Activated CD8-positive, alpha-beta memory T cell treated with anti-CD3 and anti-CD28 coated beads, Interleukin-2, amount 10 ng/mL, durations not matched to agents 7 days and 5 days (primary cell): ENCODE data around the gene INCA1. TPM values are rescaled to one million over a fixed set of nuclear protein-coding genes. Genes with fewer than 3 reads are reported as not detected.

Experiments used
- ATAC-seq: fragments of 150-1000 bp; cut with Tn5 transposase; one replicate; pipeline ENCODE4 v1.10.0; 2021; ENCODE audit warnings: moderate library complexity
- CTCF ChIA-PET: fragments of 350-600 bp; sonication (Branson Sonifier 250); formaldehyde crosslinking; loops from one replicate; lab custom pipeline; 2021; ENCODE audit warnings: antibody characterized with exemption; lab: Charles Lee
- DNase-seq: peaks from one replicate; pipeline ENCODE4 v3.0.0-alpha.2; 2020
- H3K27ac Mint-ChIP-seq: one replicate; pipeline ENCODE4 v1.8.0; 2021; ENCODE audit warnings: mild to moderate bottlenecking, mixed read lengths
- H3K27me3 Mint-ChIP-seq: one replicate; pipeline ENCODE4 v1.8.0; 2021; ENCODE audit warnings: mixed read lengths
- H3K36me3 Mint-ChIP-seq: one replicate; pipeline ENCODE4 v1.8.0; 2021; ENCODE audit warnings: mild to moderate bottlenecking, mixed read lengths
- H3K4me1 Mint-ChIP-seq: one replicate; pipeline ENCODE4 v1.8.0; 2021; ENCODE audit warnings: mixed read lengths
- H3K4me3 Mint-ChIP-seq: one replicate; pipeline ENCODE4 v1.8.0; 2021; ENCODE audit warnings: mild to moderate bottlenecking, moderate library complexity, mixed read lengths
- H3K9me3 Mint-ChIP-seq: one replicate; pipeline ENCODE4 v1.8.0; 2022; ENCODE audit warnings: low read depth, mixed read lengths
- total RNA-seq, 2 experiments: library from RNA; stranded (reverse); gene quantifications; one replicate each; pipeline ENCODE4 v1.2.3, GENCODE V29; 2021

The INCA1 gene
- total RNA-seq, 2 experiments from 2014 or later, result 0.20 to 0.23 TPM

DNA sequence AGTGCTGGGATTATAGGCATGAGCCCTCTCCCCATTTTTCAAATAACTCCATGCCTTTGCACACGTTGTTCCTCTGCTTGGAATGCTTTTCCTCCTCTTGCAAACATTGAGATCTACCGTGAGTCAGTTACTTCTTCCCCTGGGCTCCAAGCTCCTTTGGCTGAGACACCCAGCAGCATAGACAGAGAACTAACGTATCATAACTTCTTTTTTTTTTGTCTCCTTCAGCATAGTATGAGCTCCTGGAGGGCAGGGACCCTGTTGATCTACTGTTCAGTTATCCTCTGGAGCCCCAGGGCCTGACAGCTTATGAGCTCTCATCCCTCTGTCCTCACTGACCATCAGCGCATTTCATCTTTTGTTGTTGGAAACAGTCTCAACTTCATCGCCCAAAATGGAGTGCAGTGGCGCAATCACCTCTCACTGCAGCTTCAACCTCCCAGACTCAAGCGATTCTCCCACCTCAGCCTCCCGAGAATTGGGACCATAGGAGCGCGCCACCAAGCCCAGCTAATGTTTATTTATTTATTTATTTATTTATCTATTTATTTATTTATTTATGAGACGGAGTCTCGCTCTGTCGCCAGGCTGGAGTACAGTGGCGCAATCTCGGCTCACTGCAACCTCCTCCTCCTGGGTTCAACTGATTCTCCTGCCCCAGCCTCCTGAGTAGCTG is 31.9 kb downstream of the INCA1 start:
- Mint-ChIP-seq H3K4me1 (peaks cover 30% of the 10 kb centered on the region), H3K36me3 (peaks cover 31% of the 10 kb centered on the region), H3K27ac (no peak overlapping the region), H3K4me3 (peak overlapping the region; percentile 44), H3K9me3 (no peaks in the 10 kb centered on the region), H3K27me3 (no peaks in the 10 kb centered on the region)
- no peak for ATAC-seq
- DNase-seq, result no peak
- CTCF ChIA-PET, result interaction anchor here (1.3 to 4.7 kb wide), 3 partner anchors 13 to 56 kb away, joined by 3 to 34 read pairs (median 31); partner anchors contain the start of gene PFN1

- peaks cover 12% of the 10 kb centered on the region for H3K36me3 Mint-ChIP-seq
- no peak for DNase-seq
- no peak overlapping the region for H3K27ac Mint-ChIP-seq
- peaks cover 3% of the 10 kb centered on the region for H3K4me1 Mint-ChIP-seq
- no peak for ATAC-seq
- no peaks in the 10 kb centered on the region for H3K9me3 Mint-ChIP-seq
- no peaks in the 10 kb centered on the region for H3K27me3 Mint-ChIP-seq
- CTCF ChIA-PET, result no interaction called here
- no peak overlapping the region for H3K4me3 Mint-ChIP-seq
Observed at GRCh38 chr17:4960279-4960922, 36.9 kb downstream of the INCA1 start.

GRCh38 chr17:4959261-4959965 is 37.9 kb downstream of the INCA1 start:
- ATAC-seq (no peak), DNase-seq (no peak)
- Mint-ChIP-seq H3K4me3 (no peak overlapping the region), H3K36me3 (peaks cover 7% of the 10 kb centered on the region), H3K9me3 (no peaks in the 10 kb centered on the region), H3K27me3 (no peaks in the 10 kb centered on the region), H3K27ac (no peak overlapping the region), H3K4me1 (no peaks in the 10 kb centered on the region)
- CTCF ChIA-PET, result interaction anchor here (3.7 kb wide), 1 partner anchor 8 kb away, joined by 17 read pairs; the partner anchor contains the start of gene SPAG7

GRCh38 chr17:4958102-4958501 is 39.2 kb downstream of the INCA1 start:
- ATAC-seq (no peak), DNase-seq (no peak)
- H3K4me3 Mint-ChIP-seq, result no peak overlapping the region
- no peaks in the 10 kb centered on the region for H3K9me3 Mint-ChIP-seq
- H3K4me1 Mint-ChIP-seq, result no peaks in the 10 kb centered on the region
- H3K27me3 Mint-ChIP-seq, result no peaks in the 10 kb centered on the region
- CTCF ChIA-PET, result interaction anchor here (1.4 to 3.7 kb wide), 4 partner anchors 9 to 49 kb away, joined by 6 to 17 read pairs (median 12); partner anchors contain the start of genes RNF167, SLC25A11 and SPAG7
- H3K36me3 Mint-ChIP-seq, result peaks cover 7% of the 10 kb centered on the region
- H3K27ac Mint-ChIP-seq, result no peak overlapping the region

DNA sequence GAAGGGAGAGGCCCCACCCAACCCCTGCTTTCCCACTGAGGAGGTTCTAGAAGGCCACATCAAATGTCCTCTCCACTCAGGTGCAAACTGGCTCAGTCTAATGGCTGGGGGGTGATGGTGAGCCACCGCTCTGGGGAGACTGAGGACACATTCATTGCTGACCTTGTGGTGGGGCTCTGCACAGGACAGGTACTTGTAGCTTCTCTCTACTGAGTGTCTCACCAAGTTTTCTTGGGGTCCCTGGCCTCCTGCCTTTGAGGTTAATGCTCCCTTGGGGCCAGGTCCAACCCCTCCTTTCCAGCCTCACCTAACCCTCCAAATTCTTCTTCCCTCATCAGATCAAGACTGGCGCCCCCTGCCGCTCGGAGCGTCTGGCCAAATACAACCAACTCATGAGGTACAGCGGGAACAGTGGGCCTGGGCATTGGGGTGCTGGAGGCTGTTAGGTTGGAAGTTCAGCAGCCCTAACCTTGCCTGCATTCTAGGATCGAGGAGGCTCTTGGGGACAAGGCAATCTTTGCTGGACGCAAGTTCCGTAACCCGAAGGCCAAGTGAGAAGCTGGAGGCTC is 40.7 kb downstream of the INCA1 start:
- no peak for DNase-seq
- no peaks in the 10 kb centered on the region for H3K27me3 Mint-ChIP-seq
- peaks cover under 1% of the 10 kb centered on the region for H3K4me1 Mint-ChIP-seq
- CTCF ChIA-PET, result interaction anchor here (1.4 to 3.7 kb wide), 4 partner anchors 11 to 47 kb away, joined by 6 to 17 read pairs (median 12); partner anchors contain the start of genes RNF167, SLC25A11 and SPAG7
- H3K9me3 Mint-ChIP-seq, result no peaks in the 10 kb centered on the region
- ATAC-seq, result no peak
- no peak overlapping the region for H3K27ac Mint-ChIP-seq
- peaks cover 6% of the 10 kb centered on the region for H3K36me3 Mint-ChIP-seq
- H3K4me3 Mint-ChIP-seq, result no peak overlapping the region

GRCh38 chr17:4955091-4955490 is 42.2 kb downstream of the INCA1 start:
- CTCF ChIA-PET, result interaction anchor here (1.3 to 1.5 kb wide), 3 partner anchors 12 to 107 kb away, joined by 5 to 8 read pairs (median 7); partner anchors contain the start of gene SPAG7
- DNase-seq (no peak), ATAC-seq (no peak)
- Mint-ChIP-seq H3K27me3 (no peaks in the 10 kb centered on the region), H3K9me3 (no peaks in the 10 kb centered on the region), H3K4me3 (no peak overlapping the region), H3K4me1 (peaks cover 14% of the 10 kb centered on the region), H3K36me3 (peaks cover 2% of the 10 kb centered on the region), H3K27ac (no peak overlapping the region)

GRCh38 chr17:4953451-4953961 is 43.8 kb downstream of the INCA1 start:
- Mint-ChIP-seq H3K9me3 (no peaks in the 10 kb centered on the region), H3K27ac (no peak overlapping the region), H3K4me3 (no peak overlapping the region), H3K36me3 (no peaks in the 10 kb centered on the region), H3K4me1 (peaks cover 16% of the 10 kb centered on the region), H3K27me3 (no peaks in the 10 kb centered on the region)
- CTCF ChIA-PET, result interaction anchor here (1.2 to 4.5 kb wide), 5 partner anchors 9 to 50 kb away, joined by 3 to 18 read pairs (median 4); partner anchors contain the start of genes CHRNE and SPAG7
- DNase-seq, result no peak
- no peak for ATAC-seq

GRCh38 chr17:4951486-4951885 is 45.8 kb downstream of the INCA1 start:
- Mint-ChIP-seq H3K9me3 (no peaks in the 10 kb centered on the region), H3K27ac (no peak overlapping the region), H3K36me3 (peaks cover 10% of the 10 kb centered on the region), H3K4me1 (peaks cover 16% of the 10 kb centered on the region), H3K4me3 (peak overlapping the region; percentile 79), H3K27me3 (no peaks in the 10 kb centered on the region)
- ATAC-seq (no peak), DNase-seq (no peak)
- CTCF ChIA-PET, result interaction anchor here (1.1 to 4.5 kb wide), 4 partner anchors 11 to 42 kb away, joined by 4 to 18 read pairs (median 8); partner anchors contain the start of genes RNF167, SLC25A11 and SPAG7

- H3K4me3 Mint-ChIP-seq, result peak within 1 kb of the TSS; percentile 79
- DNase-seq (no peak), ATAC-seq (no peak)
- H3K27me3 Mint-ChIP-seq, result no peaks in the 10 kb centered on the region
- CTCF ChIA-PET, result interaction anchor here (0.7 to 4.5 kb wide), 3 partner anchors 12 to 241 kb away, joined by 4 to 18 read pairs (median 8); partner anchors contain the start of genes ARRB2 and SPAG7
- H3K36me3 Mint-ChIP-seq, result peaks cover 16% of the 10 kb centered on the region
- peak within 1 kb of the TSS; percentile 89 for H3K27ac Mint-ChIP-seq
- no peaks in the 10 kb centered on the region for H3K9me3 Mint-ChIP-seq
- peaks cover 20% of the 10 kb centered on the region for H3K4me1 Mint-ChIP-seq
Observed at GRCh38 chr17:4950746-4951204, 46.5 kb downstream of the INCA1 start, which contains the start of gene ENO3. ENO3 (plus strand) TSS chr17:4951119; CDS start chr17:4951830, 711 bp downstream.

- Mint-ChIP-seq H3K9me3 (no peaks in the 10 kb centered on the region), H3K27ac (peak overlapping the region; percentile 89), H3K27me3 (no peaks in the 10 kb centered on the region), H3K4me3 (peak overlapping the region; percentile 79), H3K36me3 (peaks cover 22% of the 10 kb centered on the region), H3K4me1 (peaks cover 26% of the 10 kb centered on the region)
- peak; percentile 62 for DNase-seq
- peak; percentile 6 for ATAC-seq
- CTCF ChIA-PET, result interaction anchor here (0.7 to 4.5 kb wide), 3 partner anchors 13 to 240 kb away, joined by 4 to 18 read pairs (median 8); partner anchors contain the start of genes ARRB2 and SPAG7
Observed at GRCh38 chr17:4950075-4950745, 47.1 kb downstream of the INCA1 start.

DNA sequence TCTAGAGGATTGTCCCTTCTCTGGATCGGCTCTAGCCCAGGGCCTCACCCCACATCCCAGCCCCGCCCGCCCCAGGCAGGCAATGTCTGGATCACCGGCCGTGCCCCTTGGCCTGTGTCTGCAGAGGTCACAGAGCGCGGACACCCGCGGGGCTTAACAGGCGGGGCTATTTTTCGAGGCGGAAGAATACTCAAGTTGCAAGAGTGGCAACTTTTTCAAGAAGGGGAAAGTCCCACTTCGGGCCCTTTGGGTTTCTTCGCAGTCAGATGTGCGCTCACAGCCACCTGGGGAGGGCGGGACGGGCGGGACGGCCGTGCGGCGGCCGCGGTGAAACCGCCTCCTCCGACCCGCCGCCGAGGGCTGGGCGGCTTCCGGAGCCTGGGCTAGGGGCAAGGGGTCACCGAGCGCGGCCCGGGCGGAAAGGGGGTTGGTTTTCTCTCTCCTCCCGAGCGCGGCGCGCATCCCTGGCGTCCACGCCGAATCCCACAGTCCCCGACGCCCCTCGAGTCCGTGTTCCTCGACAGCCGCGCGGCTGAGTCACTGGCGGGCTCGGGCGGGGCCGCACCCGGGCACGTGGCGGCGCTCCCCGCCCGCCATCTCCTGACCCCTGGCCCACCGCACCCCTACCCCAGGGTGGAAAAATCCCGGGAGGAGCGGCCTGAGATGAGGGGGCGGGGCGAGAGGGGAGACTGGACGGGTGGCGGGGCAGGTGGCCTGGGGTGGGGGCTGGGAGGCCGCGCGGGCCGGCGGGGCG is 47.8 kb downstream of the INCA1 start:
- H3K4me1 Mint-ChIP-seq, result peaks cover 33% of the 10 kb centered on the region
- H3K36me3 Mint-ChIP-seq, result peaks cover 29% of the 10 kb centered on the region
- H3K4me3 Mint-ChIP-seq, result peak overlapping the region; percentile 98
- peak; percentile 27 for ATAC-seq
- no peak for DNase-seq
- no peaks in the 10 kb centered on the region for H3K9me3 Mint-ChIP-seq
- no peaks in the 10 kb centered on the region for H3K27me3 Mint-ChIP-seq
- CTCF ChIA-PET, result interaction anchor here (1.0 to 4.5 kb wide), 5 partner anchors 10 to 49 kb away, joined by 4 to 34 read pairs (median 8); partner anchors contain the start of genes RNF167, SLC25A11 and SPAG7
- peak overlapping the region; percentile 83 for H3K27ac Mint-ChIP-seq
